GM18502 (cell line): ENCODE data around the gene NALCN.
A peak's percentile ranks its signal among the peaks of the same experiment; 100 is the strongest.

ENCODE experiments used
- ATAC-seq: cut with Tn5 transposase; IDR thresholded peaks from one replicate; pipeline ENCODE4 v1.9.1; 2021; ENCODE audit warnings: mild to moderate bottlenecking; ENCODE audit not compliant: unreplicated experiment, poor library complexity

Gene NALCN

DNA sequence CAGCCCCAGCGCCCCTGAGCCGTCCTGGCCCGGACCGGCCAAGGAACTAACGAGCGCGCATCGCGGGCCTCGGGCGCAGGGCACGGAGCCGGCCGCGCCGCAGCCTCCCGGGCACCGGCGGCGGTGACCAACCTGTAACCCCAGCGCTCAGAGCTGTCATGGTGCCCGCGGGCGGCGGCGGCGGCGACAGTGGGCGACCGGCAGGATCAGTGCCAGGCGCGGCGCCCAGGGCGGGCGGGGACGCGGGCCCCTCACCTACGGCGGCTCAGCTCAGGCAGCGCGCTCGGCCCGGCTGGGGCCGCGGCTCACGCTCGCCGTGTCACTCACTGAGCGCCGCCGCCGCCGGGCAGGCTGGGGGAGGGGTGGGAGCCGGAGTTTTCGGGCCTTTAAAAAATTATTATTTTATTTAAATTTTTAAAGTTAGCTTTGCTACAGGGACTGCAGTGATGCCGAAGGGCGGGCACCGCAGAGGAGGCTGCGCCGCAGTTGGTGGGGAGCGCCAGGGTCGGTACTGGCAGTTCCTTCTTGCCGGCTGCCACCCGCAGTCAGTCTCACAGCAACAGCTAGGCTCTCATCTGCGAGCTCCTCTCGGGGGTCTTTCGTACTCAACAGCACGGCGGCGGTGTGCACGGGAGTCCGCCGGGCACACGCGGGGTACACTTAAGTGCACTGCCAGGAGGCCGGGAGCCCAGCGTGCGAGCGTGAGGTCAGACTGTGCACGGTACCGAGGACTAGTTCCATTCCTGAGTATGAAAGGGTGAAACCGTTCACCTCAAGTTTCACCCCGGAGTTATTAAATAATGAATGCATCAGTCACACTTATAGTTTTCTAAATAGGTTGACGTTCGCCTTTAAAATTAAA, at the start of gene NALCN:
Gene NALCN (minus strand): TSS at position 328 of the 862 bp plus-strand sequence. CDS start 17,382 bp downstream, outside the sequence.
- no peak for ATAC-seq

DNA sequence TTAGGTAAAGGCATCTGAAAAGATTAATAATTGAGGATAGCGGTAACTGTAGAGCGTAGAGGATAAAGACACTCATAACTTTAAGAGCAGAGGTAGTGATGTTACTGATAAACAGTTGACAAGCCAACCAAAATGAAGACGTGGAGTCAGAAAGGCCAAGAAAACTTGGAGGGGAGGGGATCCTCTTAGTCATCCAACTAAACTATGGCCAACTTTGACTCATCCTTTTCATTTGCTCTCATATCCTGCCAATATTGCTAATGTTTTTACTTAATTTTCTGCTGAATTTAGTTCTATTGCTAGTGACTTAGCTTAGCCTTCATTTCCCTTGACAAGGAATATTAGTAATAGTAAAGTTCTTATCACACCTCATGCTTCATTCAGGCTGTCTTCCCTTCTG, 49.6 kb upstream of the NALCN start:
- ATAC-seq, result no peak

DNA sequence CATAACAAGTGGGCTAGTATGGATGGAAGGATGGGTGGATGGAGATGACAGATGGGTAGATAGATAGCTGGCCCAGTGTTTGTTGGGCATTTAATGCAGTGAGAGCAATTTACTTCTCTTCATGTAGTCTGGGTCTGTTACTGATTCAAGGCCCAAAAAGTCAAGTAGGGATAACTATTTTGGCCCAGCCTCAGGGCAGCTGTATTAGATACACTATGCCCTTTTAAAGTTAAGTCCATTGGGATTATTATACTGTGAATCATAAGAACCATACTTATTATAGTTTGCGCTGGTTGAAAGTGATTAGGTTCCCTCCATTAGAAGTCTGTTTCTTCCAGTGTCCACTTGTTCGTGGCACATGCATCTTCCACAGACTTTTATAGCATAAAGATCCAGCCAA, 40.9 kb upstream of the NALCN start:
- ATAC-seq, result no peak

GRCh38 chr13:101455863-101456262, 39.6 kb upstream of the NALCN start:
- no peak for ATAC-seq

DNA sequence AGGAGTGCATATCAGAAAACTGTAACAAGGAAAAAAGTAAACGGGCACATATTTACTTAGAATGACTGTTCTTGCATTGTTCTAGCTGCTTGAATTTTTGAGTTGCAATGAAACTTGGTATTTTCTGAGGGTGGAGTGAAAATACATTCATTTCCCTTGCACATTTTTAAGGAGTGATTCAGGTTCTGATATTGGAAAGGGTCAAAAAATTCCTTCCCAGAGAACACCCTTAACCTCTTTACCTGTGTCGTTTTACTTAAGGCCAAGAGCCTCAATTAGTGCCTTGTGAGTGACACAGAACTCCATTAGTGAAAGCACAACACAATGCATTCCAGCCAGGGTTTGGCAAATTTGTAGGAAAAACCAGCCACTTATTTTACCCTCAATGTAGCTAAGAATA, 38.5 kb upstream of the NALCN start:
- ATAC-seq, result no peak

DNA sequence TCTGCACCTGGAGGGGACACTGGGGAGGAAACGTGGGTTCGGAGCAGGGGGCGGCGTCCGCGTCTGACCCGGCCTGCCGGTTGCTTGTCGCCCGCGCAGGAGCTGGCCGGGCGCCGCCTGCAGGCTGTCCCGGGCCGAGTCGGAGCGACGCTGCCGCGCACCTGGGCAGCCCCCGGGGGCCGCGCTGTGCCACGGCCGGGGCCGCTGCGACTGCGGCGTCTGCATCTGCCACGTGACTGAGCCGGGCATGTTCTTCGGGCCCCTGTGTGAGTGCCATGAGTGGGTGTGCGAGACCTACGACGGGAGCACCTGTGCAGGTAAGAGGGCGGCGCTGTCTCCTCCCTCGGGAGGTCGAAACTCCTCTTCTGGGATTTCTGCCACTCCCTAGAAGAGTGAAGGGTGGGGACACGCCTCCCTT, 37.5 kb upstream of the NALCN start:
- ATAC-seq, result peak; percentile 34

DNA sequence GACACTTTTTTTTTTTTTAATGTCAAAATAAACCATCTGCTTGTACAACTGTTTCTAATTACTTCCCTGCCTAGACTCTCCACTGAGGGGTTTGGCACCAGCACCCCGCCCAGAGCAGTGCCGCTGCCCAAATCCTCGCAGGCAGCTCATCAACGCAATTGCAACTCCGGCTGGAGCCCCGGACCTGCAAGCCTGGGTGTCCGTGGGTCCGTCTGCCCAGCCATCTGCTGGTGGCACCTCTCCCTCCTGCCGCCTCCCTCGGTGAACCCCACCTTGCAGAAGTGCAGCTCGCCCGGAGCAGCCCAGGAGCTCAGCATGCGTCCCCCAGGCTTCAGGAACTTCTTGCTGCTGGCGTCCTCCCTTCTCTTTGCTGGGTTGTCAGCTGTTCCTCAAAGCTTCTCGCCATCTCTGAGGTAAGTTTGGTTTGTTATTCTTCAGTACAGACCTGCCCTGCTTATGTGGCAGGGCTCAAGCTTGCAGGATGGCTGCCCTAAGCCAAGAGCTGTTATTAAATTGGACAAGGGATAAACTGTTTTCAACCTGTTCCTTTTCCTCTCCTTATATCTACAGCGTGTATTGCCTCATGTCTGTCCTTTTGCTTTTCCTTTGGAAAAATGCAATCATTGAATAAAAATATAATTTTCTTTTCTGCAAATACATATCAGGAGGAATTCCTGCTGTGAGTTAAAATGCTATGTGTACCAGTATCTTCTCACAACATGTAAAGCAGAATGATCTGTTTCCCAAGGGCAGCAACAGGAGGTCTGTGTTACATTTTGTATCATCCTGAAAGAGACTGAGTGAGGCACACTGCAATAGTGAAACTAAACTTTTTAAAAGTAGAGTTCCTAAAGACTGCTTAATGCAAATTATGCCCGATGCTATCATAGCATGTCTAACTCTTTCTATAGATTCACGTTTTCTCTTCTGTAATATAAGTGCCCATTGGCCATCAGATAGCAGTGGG, 36.5 kb upstream of the NALCN start, which contains the start of gene ITGBL1:
Gene ITGBL1 (plus strand): TSS at position 157 of the 967 bp plus-strand sequence. CDS start 159 bp downstream, at position 316.
- peak; percentile 95 for ATAC-seq

GRCh38 chr13:101451641-101452040, 35.3 kb upstream of the NALCN start:
- no peak for ATAC-seq

DNA sequence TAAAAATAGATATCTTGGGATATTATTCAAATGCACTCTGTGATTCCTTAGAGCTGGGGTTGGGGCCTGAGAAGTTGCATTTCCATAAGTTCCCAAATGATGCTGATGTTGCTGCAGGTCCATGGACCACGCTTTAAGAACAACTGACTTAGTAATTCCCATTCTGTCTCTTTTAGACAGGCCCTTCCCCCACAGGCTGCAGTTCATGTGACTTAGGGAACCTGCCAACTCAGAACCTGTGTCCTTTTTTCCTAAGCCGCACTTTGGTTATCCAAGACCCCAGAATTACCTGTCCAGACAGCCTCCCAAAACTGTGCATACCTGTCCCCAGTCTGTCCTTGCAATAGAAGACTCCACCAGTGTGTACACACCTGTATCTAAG, 34.4 kb upstream of the NALCN start:
- no peak for ATAC-seq

GRCh38 chr13:101449790-101450748, 33.8 kb upstream of the NALCN start:
- no peak for ATAC-seq

DNA sequence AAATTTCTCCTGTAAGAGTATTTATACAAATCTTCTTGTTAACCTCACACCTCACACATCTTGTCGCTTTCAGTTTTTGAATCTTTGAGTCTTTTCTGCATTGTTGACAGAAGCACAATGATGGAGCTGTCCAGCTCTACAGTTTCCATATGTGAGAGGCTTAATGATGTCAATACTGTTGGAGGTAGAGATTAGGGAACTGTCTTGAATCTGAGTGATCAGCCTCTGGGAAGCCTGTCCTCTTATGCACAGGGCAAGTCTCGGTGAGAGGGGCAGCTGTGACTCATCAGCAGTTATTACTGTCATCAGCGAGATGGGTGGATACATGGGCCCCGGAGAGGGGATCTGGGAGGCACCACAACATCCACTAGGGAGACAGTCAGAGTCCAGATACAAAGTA, 31.5 kb upstream of the NALCN start:
- no peak for ATAC-seq

DNA sequence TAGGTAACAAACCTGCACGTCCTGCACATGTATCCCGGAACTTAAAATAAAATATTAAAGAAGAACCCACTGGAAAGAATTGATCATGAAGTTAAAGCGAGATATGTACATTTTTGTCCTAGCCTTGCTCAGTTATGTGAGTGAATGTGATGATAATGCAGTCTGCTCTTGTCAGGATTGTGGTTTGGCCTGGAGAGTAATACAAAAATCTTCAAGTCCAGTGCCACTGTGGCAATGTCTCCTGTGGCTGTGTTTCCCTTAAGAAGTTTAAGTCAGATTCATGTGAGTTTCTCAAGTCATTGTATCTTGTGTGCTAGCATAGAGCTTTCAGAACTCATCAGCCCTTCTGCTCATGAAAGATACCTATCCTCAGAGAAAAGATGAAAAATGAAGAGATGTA, 18.2 kb upstream of the NALCN start:
- ATAC-seq, result no peak

DNA sequence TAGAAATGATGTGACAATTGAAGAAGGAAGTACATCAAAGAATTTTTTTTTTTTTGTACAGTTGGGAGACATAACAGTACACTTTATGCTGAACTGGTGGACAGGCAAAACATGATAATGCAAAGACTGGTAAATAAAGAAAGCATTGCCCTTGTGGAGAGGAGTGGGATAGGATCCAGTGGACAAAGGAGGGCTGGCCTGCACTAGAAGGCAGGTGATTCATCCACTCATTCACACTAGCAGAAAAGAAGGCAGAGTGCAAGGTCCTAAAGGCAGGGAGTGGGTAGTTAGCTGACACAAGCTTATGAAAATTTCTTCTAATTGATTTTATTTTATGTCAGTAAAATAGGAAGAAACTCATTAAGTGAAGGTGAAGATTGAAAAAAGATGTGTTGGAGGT, 17.6 kb upstream of the NALCN start:
- ATAC-seq, result no peak

DNA sequence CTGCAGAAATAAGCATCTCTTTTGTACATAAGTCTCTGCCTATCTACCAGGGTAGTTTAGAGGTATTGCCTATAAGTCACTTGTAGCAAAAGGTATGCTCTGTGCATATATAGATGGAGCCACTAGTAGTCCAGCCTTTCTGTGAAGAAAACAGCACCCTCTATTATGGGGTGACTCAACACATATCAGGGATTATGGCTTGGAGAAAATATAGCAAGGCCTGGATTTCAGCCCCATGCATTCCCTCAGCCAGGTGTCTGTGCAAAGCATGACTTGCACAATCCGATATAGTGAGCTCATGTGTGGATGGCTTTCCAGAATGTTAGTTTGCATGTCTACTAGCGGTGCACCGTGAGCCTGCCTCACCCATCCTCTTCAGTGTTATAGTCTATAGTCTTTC, 13.4 kb upstream of the NALCN start:
- no peak for ATAC-seq

GRCh38 chr13:101425623-101426022, 9.3 kb upstream of the NALCN start:
- ATAC-seq, result no peak

GRCh38 chr13:101425156-101425471, 8.8 kb upstream of the NALCN start:
- no peak for ATAC-seq

GRCh38 chr13:101424381-101425155, 8.3 kb upstream of the NALCN start:
- no peak for ATAC-seq

GRCh38 chr13:101423872-101424271, 7.6 kb upstream of the NALCN start:
- no peak for ATAC-seq

GRCh38 chr13:101417501-101417900, 1.2 kb upstream of the NALCN start:
- no peak for ATAC-seq
